NCI-H2029 treated with DMSO at 0.1 percent for 48 hours (cell line): ENCODE data around the gene SMTN.
"Not testable (repeated sequence)": the region's sequence is repeated elsewhere in the genome, so short reads cannot be mapped to it uniquely, and the experiment has no call there.

Experiments
- DNase-seq: peaks from one replicate; lab custom pipeline; 2025; lab: John Stamatoyannopoulos, UW

SMTN gene

DNA sequence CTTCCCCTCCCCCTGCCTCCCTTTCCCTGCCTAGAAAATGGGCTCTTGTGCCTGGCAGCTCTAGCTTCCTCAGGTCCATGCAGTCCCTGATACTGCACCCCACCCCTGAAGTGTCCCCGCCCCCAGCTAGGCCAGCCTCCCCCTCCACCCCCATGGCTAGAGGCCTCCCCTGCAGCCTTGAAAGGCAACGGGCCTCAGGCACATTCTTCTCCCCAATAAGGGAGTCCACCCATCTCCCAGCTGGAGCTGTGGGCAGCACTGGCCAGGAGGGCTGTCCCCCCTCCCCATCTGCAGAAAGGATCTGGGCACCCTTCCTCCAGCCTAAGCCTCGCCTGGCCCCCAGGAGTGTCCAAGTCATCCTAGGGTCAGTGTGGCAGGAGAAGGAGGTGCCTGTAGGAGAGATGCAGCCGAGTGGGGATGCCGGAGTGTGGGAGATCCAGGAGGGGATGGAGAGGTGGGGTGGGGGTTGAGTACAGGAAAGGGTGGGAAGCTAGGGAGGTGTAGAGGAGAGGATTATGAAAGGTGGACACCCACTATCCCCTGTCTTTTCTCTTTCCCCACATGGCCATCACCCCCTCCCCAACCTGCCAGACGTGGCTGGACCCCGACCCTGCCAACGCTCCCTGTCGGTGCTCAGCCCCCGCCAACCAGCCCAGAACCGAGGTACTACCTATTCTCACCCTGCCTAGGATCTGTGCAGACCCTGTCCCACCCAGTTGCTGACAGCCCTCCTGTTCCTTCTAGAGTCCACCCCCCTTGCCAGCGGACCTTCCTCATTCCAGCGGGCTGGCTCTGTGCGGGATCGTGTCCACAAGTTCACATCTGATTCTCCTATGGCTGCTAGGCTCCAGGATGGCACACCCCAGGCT is 9.3 kb downstream of the SMTN start:
- DNase-seq: no peak

DNA sequence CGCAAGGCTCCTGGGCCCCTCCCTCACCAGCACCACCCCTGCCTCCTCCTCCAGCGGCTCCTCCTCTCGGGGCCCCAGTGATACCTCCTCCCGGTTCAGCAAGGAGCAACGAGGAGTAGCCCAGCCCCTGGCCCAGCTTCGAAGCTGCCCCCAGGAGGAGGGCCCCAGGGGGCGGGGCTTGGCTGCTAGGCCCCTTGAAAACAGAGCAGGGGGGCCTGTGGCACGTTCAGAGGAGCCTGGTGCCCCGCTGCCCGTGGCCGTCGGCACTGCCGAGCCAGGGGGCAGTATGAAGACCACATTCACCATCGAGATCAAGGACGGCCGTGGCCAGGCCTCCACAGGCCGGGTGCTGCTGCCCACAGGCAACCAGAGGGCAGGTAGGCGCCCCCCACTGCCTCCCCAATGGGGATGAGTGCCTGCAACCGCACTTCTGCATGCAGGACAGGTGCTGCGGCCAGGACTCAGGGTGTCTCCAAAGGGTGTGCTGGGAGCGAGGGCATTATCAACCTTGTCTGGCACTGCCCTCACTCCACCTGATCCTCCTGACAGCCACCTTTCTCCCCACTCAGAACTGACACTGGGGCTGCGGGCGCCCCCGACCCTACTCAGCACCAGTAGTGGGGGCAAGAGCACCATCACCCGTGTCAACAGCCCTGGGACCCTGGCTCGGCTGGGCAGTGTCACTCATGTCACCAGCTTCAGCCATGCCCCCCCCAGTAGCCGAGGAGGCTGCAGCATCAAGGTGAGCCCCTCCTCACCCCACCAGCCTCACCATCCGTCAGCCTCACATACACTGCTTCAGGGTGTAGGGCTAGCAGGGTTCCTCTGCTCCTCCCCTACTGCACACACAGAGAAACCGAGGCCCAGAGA is 10.2 kb downstream of the SMTN start:
- DNase-seq: no peak

DNA sequence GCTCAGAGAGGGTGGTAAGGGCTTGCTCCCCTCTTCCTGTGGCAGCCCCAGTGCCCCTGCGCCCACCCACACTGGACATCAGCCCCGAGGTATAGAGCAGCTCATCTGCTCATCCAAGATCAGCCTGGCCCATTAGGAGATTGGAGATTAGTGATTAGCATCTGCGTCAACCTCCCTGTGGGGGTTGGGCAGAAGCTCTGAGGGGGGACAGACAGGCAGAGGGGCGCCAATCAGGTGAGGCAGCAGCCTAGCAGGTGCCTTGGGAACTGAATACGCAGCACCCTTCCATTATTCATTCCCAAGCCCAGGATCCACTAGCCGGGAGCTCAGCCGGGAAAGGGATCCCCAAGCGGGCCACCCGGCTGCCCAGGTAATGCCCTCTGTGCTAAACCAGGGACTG is 11.0 kb downstream of the SMTN start:
- DNase-seq: no peak

DNA sequence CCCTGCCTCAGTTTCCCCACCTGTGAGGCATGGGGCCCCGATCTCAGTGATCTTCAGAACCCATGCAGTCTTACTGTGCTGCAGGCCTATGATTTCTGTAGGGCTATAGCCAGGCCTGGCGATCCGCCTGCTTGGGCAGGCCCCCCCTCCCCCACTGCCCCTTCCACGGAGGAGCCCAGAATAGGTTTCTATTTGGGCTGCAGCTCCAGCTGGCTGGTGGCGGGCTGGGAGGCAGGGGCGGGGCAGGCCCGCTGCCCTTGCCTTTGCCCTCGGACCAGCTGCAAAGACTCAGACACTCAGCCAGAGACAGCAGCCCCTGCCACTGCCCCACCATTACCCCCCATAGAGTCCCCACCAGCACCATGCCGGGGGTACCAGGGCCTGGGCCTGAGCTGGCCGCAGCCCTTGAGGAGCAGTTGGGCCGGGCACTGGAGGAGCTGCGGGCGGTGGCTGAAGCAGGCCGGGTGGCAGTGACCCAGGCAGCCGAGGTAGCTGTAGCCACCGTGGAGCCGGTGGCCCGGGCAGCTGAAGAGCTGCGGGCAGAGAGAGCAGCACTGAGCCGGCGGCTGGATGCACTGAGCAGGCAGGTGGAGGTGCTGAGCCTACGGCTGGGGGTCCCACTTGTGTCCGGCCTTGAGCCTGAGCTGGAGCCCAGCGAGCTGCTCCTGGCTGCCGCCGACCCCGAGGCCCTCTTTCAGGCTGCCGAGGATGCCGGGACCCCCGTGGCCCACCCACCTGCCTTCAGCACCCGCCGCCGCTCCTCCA is 12.2 kb downstream of the SMTN start:
- DNase-seq: no peak

DNA sequence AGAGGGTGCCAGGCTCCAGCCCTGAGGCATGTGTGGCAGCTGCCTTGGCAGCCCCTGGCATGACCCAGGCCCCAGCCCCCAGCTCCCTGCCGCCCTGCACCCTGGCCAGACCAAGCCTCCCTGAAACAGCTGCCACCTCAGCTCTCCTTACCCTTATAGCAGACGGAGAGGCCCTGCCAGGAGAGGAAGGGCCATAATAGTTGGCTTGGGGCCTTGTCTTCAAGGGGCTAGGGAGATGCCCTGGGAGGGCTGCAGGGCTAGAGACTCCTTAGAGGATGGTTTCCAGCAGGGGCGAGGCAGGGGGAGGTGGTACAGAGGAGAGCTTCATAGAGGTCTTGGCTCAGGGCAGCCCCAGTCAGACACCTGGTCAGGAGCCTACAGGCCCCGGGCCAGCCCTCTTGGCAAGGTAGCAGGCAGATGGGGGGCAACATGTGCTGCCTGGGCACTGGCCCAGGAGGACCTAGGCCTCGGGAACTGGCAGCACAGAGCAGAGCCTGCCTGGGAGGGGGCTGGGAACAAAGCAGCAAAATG is 13.0 kb downstream of the SMTN start:
- no peak for DNase-seq

DNA sequence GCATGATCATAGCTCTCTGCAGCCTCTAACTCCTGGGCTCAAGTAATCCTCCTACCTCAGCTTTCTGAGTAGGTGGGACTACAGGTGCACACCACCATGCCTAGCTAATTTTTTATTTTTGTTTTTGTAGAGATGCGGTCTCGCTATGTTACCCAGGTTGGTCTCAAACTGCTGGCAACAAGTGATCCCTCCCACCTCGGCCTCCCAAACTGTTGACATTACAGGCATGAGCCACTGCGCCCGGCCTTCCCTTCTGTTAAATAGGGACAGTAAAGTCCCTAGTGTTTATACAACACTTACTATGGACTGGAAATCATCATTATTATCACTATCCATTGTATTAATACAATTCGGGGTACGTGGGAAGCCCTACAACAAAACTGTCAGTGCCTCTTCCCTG is 13.6 kb downstream of the SMTN start:
- no peak for DNase-seq

DNA sequence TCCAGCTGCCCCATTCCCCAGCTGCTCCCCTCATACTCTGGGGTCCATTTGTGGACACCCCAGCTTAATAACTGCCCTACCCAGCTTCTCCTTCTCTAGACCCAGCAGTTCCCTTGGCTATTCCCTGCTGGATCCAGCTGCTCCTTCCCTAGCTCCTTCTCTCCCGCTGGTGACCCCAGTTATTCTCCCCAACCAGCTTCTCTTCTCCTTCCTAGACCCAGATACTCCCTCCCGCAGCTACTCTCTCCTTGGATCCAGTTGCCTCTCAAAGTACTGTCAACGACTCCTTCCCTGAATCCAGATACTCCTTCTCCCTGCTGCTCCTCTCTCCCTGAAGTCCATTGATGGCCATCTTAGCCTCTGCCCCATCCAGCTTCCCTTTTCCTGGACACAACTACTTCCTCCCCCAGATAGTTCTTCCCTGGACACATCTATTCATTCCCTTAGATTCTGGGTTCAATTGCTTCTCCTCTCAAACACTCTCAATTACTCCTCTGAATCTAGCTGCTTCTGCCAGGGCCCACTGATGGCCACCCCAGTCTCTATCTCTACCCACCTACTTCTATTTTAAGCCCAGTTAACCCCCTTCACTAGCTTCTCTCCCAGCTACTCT is 14.6 kb downstream of the SMTN start:
- DNase-seq: no peak

DNA sequence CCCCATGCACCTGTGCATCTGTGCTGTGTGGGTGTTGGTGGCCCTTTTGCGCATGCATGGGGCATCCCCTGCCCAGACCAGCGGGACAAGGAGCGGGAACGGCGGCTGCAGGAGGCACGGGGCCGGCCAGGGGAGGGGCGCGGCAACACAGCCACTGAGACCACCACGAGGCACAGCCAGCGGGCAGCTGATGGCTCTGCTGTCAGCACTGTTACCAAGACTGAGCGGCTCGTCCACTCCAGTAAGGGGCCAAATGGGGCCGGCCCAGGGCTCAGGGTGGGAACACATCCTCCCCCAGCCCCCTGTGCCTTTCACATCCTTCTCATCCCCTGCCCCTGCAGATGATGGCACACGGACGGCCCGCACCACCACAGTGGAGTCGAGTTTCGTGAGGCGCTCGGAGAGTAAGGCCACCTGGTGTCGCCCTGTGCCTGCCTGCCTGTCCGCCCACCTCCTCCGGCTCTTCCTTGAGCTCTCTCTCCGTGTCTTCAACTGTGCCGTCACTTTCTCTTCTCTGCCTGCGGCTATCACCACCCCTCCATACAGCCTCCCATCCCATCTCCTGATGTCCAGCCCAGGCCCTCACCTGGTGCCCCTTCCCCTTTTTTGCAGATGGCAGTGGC is 15.7 kb downstream of the SMTN start:
- DNase-seq: no peak

DNA sequence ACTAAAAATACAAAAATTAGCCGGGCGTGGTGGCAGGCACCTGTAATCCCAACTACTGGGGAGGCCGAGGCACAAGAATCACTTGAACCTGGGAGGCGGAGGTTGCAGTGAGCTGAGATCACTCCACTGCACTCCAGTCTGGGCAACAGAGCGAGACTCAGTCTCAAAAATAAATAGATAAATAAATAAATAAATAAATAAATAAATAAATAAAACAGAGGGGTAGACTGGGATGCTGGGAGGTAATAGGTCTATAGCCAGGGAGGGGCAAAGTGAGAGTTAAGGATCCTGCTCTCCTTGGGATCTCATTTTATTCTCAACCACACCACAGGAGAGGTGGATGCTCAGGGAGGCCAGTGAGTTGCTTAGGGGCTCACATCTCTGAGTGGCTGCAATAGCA is 16.4 kb downstream of the SMTN start:
- DNase-seq: not testable (repeated sequence)

DNA sequence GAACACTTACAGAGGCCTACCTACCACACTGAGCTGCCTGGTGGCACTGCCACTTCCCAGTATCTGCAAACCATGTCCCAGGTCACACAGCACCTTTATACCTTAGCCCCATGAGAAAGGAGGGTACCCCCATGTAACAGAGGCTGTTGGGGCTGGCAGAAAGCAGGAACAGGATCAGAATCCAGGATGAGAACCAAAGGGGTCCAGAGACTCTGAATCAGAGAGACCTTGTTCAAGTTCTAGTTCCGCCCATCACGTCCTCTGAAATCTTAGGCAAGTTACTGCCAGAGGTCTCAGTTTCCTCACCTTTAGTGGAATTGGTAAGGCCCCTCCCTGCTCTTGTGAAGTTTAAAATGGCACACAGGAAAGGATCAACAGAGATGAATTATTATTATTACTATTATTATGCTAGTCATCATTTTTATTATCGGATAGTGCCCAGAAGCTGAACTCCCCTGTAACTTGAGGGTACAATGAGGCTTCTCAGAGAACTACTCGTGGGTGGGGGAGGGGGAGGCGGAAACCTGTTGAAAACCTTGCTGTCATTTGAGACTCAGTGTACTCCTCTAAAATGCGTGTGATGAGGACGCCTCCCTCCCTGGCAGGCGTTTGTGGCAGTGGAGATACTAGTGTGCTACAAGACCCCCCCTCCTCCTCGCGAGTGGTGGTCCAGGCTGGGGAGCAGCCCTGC is 17.0 kb downstream of the SMTN start:
- DNase-seq: no peak

DNA sequence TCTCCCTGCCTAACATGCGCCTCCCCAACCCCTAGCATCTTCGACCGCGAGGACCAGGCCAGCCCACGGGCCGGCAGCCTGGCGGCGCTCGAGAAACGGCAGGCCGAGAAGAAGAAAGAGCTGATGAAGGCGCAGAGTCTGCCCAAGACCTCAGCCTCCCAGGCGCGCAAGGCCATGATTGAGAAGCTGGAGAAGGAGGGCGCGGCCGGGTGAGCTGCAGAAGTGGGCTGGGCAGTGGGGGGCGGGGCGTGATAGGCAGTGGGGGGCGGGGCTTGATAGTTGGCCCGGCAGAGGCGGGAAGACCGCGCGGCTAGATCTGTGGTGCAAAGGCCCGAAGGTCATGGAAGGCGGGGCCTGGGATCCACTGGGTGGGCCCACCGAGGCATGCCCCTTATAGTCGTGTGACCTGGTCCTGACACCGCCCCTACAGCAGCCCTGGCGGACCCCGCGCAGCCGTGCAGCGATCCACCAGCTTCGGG is 17.6 kb downstream of the SMTN start:
- no peak for DNase-seq

DNA sequence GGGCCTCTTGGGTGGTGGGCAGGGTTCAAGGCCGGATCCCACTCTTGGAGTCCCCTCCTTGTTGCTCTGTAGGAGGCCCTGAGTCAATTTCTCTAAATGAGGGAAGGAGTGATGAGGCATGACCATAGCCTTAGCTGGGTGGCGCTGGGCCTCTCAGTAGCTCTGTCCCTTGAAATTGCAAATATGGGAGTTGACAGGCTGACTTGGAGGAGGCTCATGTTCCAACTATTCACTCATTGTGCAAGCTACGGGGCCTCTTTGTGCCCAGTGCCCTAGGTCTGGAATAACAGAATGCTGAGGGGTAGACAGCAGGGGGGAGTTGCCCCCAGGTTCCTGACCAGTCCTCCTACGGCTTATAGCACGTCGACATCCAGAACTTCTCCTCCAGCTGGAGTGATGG is 18.3 kb downstream of the SMTN start:
- DNase-seq: no peak

DNA sequence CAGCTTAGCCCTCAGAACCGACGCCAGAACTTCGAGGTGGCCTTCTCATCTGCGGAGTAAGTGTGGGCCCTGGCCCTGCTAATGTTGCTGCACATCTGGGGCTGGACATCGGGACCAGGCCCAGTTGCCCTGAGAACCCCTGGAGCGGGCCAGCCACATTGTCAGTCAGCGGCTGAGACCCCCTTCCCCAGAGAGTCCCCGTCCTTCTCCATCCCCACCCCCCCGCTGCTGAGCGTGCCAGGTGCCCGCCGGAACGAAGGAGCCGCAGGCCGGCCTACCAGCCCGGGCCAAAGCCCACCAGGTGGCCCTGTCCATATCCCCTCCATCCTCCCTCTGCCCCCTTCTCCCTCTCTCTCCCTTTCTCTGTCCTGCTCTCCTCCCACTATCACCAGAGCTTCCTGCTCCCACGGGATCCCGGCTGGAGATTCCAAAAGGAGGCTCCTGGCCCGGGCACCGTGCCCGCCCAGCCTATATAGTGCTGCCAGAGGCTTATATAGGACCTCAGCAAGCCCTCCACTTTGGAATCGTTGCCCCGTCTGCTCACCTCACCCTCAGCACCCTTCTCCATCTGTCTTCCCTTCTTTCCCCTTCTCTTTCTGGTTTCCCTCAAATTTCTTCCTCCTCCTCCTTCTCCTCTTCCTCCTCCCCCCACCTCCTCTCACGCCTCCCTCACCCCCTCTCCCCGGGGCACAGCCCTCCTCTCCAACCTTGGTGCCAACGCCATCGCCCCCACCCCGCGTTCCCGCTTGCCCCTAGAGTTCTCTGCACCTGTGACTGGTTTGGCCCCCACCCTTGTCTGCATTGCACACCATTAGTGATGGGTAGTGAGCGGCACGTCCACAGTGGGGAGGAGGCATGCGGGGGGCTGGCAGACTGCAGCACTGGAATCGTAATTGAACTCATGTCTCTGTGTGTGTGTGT is 19.0 kb downstream of the SMTN start:
- no peak for DNase-seq

DNA sequence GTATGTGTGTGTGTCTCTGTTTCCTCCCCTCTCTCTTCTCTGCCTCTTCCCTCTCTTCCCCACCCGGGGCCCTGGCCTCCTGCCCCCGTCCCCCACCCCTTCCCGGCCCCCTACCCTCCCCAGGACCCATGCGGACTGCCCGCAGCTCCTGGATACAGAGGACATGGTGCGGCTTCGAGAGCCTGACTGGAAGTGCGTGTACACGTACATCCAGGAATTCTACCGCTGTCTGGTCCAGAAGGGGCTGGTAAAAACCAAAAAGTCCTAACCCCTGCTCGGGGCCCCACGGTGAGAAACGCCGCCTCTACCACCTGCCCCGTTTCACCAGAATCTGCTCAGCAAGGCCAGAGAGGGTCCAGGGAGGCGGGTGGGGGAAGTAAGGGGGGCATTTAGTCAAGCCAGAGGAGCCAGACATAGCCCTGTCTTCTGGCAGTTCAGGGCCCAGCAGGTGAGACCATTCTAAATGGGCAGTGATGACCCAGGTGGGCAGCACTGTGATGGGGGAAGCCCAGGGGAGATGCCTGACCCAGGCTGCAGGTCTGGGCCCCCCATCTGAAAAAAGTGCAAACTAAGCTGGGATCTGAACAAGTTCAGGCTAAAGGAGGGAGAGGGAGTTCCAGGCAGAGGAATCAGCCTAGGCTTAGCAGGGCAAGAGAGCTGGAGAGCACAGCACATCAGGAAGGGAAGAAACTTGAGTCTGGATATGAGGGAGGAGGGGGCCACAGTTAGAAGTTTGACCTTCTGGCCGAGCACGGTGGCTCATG is 19.8 kb downstream of the SMTN start:
- no peak for DNase-seq

DNA sequence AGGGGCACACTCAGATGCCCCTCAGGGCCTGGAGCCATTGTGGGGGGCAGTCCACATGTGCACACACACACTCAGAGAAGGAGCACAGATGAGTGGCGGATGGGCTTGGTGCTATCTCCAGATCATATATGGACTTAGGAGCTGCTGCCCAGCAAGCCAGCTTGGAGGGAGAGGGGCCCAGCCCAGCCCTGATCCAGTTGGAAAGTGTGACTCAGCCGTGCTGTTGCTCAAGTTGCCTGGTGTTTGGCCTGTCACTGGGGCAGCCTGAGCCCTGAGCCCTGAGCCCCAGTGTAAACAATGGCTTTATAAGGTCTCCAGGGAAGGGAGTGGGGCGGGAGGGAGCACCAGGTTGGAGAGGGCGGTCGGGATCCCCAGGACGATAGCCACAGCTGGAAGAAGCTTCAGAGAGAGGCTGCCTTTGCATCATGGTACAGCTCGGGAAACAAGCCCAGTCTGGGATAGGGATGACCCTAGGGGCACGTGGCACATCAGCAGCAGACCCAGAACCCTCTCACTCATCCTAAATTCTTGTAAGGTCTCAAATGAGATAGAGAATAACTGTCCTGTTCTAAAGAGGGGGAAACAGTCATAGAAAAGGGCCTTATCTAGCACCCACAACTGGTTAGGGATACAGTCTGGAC is 21.4 kb downstream of the SMTN start:
- DNase-seq: no peak

DNA sequence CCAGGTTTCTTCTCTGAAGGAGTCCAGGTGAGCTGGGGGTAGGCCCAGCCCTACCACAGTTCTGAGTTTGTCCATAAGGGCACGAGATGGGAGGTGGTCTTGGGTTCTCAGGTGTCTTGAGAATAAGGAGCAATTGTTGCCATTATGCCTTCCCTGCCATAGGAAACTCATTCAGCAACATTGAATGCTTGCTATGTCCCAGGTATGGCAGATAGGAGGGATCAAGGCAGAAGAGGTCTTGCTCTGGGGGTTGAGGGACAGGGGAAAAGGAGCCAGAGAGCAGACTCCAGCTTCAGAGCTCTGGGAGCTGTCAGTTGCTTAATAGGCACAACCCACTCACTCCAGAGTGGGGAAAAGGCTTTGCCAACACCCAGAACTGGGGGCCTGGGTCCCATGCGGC is 22.0 kb downstream of the SMTN start:
- DNase-seq: no peak

DNA sequence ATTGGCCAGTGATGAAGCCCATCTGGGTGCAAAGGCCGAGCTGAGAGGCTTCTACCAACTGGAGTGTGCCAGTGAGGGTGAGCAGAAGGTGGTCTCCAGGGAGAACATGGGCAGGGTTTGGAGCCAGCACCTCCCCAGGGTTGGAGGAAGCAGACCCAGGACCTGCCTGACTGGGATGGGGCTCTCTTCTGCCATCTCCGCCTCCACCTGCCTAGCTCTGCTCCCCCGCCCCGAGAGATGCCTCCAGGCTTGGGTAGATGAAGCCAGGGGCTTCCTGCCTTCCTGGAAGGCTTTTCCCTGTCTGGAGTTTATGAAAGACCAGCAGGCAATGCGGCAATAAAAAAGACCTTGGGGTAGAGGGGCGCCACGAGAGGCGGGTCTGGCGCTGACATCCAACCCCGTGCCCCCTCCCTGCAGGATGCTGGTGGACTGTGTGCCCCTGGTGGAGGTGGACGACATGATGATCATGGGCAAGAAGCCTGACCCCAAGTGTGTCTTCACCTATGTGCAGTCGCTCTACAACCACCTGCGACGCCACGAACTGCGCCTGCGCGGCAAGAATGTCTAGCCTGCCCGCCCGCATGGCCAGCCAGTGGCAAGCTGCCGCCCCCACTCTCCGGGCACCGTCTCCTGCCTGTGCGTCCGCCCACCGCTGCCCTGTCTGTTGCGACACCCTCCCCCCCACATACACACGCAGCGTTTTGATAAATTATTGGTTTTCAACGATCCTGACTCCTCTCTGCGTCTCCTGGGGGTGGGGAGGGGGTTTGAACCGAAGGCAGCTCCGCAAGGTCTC is 23.0 kb downstream of the SMTN start:
- no peak for DNase-seq
